PC-3 (cell line): Measurements from ENCODE around the gene KCNK10.

ENCODE experiments used
- CTCF ChIP-seq: fragments of 300-600 bp; sonication (generic); conservative IDR thresholded peaks from 2 replicates; pipeline ENCODE4 v1.5.1; 2017; ENCODE audit warnings: antibody characterized with exemption, low read depth, mild to moderate bottlenecking, low read length
- EZH2 ChIP-seq: fragments of 300-600 bp; sonication (generic); IDR thresholded peaks from one replicate; pipeline ENCODE4 v1.6.1; 2017; ENCODE audit warnings: antibody characterized with exemption, mild to moderate bottlenecking, low read length; ENCODE audit not compliant: unreplicated experiment

- TF ChIP-seq CTCF (no peak), EZH2 (no peak)
Observed at GRCh38 chr14:88140874-88141273, 182.2 kb downstream of the KCNK10 start.
